GM20431 (cell line): ENCODE measurements around the gene MAGI1.

ENCODE experiments used
- in situ Hi-C: fragments of 300-500 bp; cut with MseI, MboI; formaldehyde crosslinking; loops from one replicate; pipeline ENCODE4 v1.15.0; 2020; ENCODE audit warnings: low sequenced_read_pairs; ENCODE audit not compliant: unreplicated experiment

The MAGI1 gene

DNA sequence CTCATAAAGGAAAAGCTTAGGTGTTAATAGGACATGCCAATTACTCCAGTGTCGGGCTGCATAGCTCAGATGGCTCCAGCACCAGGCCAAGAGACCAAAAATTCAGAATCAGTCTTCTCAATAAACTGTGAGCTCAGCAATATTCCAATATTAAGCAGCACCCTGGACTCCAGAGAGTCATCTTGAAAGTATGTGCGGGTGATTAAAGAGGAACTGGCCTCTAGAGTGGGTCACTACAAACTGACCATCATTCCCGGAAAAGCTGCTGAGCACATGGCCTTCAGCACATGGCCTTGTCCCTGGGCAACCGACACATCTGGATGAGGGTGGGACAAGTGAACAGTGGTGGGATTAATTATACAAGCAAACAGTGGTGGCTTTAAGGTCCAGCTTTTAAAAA is 59.0 kb downstream of the MAGI1 start:
- in situ Hi-C loops, result no loop called here

DNA sequence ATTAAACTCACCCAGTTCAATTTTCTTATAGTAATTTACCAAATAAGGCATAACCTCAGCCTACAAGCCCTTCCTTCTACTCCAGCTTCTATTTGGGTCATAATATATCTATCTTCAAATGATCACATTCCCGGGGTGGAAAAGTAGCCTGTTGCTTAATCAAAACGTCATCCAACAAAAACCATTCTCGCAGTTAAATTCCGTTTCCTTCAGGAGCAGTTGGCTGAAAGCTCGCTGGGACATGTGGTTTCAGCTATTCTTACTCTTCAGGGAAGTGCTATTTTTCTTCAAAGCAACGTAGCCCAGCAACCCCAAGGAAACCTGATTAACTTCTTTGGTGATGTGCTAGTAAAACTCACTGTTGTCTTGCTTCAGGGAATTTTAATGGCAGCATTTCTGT is 59.6 kb downstream of the MAGI1 start:
- in situ Hi-C loops, result no loop called here

DNA sequence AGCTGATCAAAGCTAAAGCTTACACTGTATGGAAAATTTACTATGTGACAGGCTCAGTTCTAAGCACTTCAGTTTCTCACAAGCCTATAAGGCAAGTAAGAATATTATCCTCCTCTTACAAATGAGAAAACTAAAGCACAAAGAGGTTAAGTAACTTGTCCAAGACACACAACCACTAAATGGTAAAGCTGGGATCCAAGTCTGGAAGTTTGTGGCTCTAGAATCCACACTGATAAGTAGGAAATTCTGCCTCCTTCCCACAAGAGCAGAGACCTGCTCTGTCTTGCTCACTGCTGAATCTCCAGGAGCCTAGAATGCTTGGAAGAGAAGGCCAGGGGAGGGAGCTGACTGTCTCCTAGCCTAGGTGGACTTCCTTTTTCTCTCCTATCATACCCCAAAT is 60.6 kb downstream of the MAGI1 start:
- in situ Hi-C loops, result no loop called here

DNA sequence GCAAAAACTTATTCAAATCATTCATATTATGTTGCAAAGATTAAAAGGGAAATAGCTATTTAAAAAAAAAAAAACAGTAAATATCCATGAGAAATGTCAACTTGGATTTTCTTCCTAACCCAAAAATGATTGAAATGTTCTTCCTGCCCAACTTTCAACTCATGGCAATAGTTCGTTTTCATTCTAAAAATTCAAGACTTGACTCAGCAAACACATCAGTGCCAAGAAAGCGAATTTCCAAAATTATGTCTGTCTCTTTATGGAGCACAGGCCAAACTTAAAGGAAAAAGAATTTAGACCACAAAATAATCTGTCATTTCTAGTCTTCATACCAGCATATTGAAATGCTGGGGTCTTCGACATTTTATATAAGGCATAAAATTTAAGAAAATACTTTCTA is 63.7 kb downstream of the MAGI1 start:
- in situ Hi-C loops, result no loop called here

DNA sequence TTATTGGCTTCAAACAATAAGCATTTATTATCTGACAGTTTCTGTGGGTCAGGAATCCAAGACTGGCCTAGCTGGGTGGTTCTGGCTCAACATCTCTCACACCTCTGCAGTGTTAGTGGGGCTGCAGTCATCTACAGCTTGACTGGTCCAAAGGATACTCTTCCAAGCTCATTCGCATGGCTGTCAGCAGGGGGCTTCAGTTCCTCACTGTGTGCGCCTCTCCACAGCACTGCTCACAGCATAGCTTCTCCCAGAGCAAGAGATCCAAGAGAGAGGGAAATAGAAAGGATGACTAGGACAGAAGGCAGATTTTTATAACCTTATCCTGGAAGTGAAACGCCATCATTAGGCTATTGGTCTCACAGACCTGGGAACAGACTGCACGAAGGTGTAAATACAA is 64.2 kb downstream of the MAGI1 start:
- in situ Hi-C loops, result no loop called here

DNA sequence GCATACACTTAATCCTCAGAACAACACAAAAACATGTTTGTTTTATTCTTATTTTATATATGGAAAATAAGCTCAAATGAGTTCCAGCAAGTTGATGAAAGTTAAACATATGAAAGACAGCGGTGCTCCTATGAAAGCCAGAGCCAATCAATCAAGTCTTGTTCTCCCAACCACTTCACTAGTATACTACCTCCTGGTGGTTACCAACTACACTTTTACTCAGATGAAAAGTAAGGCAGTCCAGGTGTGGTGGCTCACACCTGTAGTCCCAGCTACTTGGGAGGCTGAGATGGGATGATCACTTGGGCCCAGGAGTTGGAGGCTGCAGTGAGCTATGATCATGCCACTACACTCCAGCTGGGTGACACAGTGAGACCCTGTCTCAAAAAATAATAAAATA is 66.0 kb downstream of the MAGI1 start:
- in situ Hi-C loops, result no loop called here

DNA sequence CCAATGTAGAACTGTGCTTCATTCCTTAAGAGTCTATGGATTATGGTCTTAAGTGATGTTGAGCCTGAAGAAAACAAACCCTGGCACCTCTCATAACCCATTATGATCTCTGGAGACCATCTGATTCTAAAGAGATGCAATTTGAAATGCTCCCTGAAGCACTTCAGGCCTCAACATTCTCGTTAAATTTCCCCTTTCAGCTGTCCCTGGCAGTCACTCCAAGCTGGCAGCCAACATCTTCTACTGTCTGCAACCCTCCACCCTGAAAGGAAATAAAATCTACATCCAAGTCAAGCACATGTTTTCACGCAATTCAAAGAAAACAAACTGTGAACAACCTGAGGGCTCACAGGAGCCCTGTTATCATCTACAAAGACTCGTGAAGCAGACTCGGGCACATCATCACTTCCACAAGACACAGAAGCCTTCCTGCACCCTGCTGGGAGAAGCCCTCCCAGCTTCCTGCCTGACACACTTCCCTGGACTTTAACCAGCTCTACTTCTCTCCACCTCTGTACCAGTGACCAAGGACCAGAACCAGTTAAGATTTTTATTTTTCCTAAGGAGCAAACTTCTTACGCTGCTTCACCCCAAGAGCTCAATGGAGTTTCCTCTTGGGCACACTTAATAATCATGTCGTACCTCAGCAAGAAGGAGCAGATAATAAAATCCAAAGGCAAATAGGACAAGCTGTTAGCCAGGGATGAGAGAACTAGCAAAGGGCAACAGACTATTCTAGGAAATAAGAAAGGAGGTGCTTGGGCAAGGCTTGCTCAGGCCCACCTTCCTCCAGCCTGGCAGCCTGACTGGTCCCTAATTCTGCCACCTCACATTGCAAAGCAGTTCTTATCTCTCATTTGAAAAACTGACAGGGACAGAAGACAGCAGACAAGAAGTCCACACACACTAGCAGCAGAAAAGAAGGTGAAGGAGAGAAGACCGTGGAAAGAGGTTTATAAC is 67.1 kb downstream of the MAGI1 start:
- in situ Hi-C loops, result no loop called here

DNA sequence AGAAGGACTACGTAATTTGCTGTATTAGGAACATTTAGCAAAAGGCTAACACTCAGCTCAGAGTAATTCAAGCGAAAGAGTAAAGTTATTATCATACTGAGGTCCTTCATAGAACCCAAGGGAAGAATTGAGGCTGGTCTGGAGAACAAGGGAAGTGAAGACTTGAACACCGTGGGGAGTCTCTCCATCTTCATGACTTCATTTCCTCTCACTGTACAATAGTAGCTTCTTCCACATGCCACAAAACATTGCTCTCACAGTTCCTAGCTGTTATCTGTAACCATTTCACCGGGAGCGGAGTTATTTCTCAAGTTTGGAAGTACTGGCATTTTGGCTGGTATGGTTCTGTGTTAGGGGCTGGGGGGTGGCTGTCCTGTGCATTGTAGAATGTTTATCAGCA is 69.7 kb downstream of the MAGI1 start:
- in situ Hi-C loops, result no loop called here

DNA sequence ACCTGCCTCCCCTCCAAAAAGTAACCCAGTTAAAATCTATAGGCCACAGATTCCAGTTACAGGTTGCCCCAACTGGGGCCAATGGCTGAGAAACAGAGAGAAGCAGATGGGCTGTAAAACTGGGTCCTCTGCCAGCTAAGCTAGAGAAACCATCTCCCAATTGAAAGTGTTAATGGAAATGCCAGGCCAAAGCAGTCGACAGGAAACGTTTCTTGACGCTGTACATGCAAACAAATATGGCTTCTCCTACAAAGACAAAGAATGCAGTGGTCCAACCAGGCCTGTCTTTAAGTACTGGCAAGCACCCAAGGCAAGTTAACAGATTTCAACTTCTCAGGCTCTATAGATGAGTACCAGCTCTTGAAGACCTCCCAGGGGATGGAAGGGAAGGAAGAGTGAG is 71.3 kb downstream of the MAGI1 start:
- in situ Hi-C loops, result no loop called here

DNA sequence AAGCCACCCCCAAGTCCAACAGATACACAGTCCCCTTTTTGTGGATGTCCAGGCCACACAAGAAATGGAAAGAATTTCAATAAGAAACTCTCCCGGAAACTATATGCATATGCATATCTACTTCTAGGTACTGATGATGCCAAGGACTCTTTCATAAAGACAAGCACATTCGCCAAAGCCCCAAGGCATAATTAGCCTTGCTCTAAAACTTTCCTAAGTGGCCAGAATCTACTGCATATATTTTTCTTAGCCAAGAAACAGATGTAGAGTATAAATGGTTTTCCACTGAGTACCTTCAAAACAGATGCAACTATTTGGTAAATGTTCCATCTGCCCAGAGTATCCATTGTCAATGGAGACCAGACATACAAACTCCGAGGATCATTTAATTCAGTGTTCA is 73.9 kb downstream of the MAGI1 start:
- in situ Hi-C loops, result no loop called here

DNA sequence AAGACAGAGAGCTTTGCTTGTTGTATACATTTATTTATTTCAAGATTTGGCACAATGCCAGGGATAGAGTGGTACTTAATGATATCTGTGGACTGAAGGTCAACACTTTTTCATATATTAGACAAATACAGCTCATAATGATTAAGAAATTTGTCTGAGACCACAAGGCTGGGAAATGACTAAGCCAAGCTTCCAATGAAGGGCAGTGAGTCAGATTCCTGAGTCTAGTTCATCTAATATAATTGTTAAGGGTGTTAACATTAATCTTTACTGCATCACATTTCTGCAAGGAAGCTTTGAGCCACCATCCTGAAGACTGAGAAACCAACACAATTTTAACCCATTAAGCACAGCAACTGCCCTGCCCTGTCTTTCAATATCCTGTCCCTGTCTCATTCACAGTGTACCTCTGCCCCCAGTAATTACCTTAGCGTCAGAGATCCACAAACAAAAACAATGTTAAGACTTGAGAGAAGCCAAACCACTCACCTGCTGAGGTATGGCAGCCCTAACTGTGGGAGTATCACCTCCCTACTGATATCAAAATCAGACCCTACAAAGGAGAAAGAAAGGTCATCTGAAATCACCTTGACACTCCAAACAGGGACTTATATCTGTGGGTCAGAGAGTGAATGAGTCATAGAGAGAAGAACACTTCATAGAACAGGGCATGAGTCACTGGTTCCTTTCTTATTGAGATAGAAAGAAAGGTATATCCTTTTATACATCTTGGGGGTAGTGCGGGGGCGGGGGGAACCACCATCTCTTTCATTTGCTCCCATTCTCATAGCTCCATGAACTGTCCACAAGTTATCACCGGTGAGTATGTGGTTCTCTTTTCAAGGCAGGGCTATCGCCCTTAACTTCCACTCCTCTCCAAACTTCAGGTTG is 74.7 kb downstream of the MAGI1 start:
- in situ Hi-C loops, result no loop called here

DNA sequence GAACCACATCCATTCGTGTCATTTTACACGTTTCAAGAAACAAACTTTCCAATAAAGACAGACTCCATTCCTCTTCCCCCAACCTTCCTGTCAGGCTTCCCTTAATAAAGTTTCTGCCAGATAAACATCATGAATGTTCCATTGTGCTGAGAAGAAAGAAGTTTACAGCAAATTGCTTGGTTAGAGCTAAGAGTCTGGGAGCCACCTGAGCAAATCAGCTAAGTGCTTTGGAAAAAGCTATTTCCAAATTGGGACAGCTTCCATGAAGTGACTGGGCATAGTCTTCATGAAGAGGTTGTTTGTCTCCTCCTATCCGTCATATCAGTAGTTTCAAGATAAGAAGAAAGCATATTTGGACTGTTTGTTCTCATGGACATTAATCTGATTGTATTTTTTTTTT is 77.0 kb downstream of the MAGI1 start:
- in situ Hi-C loops, result no loop called here

DNA sequence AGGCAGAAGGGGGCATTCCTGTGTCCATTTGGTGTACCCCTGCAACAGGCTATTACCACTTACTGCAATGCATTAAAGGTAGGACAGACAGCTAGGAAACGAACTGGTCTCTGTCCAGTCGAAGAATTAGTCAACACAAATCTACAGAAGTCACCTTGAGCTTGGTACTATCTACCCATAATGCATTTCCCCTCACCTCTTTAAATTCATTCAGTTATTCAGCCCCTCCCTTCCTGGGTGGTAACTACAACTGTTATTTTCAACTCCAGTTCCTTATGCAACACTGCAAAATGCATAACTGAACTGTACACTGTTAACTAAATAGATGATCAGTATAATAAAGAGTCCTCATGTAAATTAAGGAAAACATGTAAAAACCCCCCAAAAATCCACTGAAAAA is 77.6 kb downstream of the MAGI1 start:
- in situ Hi-C loops, result no loop called here

DNA sequence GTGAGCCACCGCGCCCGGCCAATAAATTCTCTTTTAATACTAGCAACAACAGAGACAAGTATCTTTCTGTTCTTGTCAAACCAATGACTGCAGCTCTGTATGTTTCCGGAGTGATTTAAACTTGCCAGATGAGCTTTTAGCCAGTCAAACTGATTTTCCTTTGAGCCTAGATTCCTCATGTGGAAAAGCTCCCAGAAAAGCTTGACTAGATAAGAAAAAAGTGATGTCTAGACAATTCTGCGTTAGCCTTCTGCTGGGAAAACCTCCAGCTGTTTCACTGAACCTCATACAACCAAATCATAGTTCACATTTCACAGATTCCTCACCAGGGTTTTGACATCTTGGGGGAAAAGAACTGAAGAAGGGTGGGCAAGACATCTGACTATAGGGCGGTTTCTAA is 78.6 kb downstream of the MAGI1 start:
- in situ Hi-C loops, result no loop called here

DNA sequence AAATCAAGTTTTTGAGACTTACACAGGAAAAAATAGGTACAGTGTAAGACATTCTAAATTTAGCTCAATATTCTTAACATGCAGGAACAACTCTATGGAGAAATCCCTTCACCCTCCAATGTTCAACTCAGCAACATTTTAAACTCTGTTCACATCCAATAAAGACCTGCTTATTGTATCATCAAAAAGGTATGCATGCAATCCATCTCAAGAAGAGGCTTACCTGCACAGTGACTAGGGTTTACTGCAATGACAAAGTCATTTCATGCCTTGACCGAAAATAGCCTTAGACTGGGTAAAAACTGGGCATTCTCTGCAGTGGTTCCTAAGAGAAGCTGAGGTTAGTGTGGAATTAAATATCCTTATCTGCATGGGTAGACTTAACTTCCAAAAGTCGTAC is 80.5 kb downstream of the MAGI1 start:
- in situ Hi-C loops, result no loop called here

DNA sequence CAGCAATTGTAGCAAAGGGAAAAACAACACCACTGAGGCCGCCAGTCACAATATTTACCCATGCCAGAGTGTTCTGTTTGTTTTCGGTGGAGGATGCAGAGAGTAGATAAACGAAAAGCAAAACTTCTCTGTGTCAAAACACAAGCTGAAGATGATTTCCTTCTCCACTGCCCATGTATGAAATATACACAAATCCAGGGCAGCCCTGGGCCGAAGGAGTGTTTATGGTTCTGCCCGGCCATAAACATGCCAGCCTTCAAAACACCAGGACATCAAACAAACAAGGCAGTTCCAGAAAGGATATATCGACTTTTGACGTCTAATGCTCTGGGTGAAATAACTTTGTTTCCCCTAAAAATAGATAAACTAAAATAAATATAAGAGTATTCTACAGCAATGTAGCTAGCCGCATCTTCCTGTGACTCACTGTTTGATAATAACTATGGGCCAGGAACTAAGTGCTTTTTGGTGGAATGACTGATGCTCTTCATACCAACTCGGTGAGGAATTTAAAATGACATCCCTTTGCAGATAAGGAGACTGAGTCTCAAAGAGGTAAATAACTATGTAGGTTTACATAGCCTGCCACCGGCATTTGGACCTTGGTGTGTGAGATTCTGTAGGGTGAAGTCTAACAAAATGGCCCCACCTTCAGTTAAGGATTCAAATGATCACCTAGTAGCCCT is 82.8 kb downstream of the MAGI1 start:
- in situ Hi-C loops, result no loop called here

DNA sequence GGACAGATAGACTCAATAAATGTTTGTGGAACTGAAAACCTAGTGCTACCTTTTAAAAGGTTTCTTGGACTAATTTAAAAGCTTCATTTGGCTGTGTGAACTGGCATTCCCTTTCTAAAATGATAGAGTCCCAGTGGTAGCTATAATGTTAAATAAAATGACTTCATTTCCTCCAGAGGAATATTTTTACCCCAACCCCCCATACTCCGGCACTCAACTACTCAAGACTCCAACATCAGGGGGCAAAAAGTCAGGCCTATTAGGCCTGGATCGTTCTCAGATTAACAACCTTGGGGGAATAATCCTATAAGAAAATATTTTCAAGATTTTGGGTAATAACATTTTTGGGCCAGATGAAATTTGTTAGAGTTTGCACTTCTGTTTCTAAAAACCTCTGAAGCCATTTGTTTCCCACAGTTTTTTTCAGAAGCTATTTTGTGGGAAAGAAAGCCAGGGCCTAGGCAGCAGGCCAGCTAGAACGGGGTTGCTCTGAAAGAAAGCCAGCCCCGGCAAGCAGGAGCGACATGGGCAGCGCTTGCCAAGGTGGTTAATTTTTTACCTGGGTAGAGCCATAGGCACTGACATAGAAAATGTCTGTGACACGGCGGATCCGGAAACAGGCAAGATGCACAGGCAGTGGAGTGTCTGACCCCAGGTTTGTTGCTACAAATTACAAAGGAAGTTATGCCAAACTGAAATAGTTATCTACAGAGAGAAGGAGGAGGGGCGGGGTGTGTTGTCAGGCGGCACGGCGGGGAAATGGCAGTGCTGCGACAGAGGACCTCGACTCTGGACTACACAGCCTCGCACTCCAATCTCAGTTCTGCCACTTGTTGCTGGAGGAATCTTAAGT is 84.6 kb downstream of the MAGI1 start:
- in situ Hi-C loops, result no loop called here

DNA sequence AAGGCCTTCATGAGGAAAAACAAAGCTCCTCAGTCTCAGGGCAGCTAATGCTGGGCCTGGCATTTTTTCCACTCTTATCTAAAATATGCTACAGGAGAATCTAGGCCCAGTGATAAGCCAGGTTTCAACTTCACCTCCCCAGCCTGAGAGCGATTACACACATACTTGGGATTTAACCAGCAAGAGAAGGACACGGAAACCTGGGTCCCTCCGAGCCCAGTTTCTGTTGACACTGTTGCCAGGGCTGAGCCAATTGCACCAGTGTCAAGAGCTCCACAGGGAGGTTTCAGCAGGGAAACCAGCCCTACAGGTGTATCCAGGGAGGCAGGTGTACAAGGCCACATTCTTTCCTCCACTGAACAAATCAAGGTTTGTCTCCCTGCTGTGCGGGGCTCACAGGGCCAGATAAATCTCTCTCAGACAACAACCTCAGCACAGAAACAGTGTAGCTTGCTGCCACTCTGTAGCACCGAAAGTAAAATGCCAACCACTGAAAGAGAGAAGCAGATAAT is 85.4 kb downstream of the MAGI1 start:
- in situ Hi-C loops, result no loop called here

DNA sequence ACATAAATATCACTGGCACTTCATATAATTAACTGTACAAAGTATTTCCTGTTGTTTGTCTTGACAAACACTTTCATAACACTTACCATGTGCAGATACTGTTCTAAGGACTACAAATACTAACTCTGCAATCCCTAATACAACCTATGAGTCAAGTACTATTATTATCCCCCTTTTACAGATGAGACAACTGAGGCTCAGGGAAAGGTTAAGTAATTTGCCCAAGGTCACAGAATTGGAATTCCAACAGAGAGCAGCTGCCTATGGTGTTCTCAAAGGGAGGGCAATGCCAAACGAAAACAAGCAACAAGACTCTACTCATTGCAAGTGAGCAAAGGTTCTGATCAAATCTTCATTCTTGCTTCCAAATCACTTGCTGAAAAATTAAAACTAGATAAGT is 85.9 kb downstream of the MAGI1 start:
- in situ Hi-C loops, result no loop called here
